ENCODE data around the gene LHFPL2.

LHFPL2 gene

GRCh38 chr5:78618303-78618702, 30.3 kb downstream of the LHFPL2 start:
- no peak for DNase-seq (ENCODE audit: low spot score)

GRCh38 chr5:78615697-78616096, 32.9 kb downstream of the LHFPL2 start:
- no peak for DNase-seq (ENCODE audit: low spot score)

GRCh38 chr5:78614816-78615215, 33.8 kb downstream of the LHFPL2 start:
- no peak for DNase-seq (ENCODE audit: low spot score)

- no peak for DNase-seq (ENCODE audit: low spot score)
These were observed 34.8 kb downstream of the LHFPL2 start for GRCh38 chr5:78613756-78614155.

GRCh38 chr5:78613151-78613533, 35.4 kb downstream of the LHFPL2 start:
- no peak for DNase-seq (ENCODE audit: low spot score)

- no peak for DNase-seq (ENCODE audit: low spot score)
These were observed 36.1 kb downstream of the LHFPL2 start for GRCh38 chr5:78612227-78613150.

- no peak for DNase-seq (ENCODE audit: low spot score)
These were observed 37.4 kb downstream of the LHFPL2 start for GRCh38 chr5:78611126-78611605.

GRCh38 chr5:78610636-78611035, 37.9 kb downstream of the LHFPL2 start:
- DNase-seq (ENCODE audit: low spot score), result no peak

GRCh38 chr5:78610163-78610583, 38.4 kb downstream of the LHFPL2 start:
- no peak for DNase-seq (ENCODE audit: low spot score)

- DNase-seq (ENCODE audit: low spot score), result no peak
These were observed 40.7 kb downstream of the LHFPL2 start for GRCh38 chr5:78607864-78608263.

GRCh38 chr5:78606241-78606640, 42.3 kb downstream of the LHFPL2 start:
- no peak for DNase-seq (ENCODE audit: low spot score)

- DNase-seq (ENCODE audit: low spot score), result no peak
These were observed 43.0 kb downstream of the LHFPL2 start for GRCh38 chr5:78605611-78606010.

GRCh38 chr5:78604689-78605285, 43.8 kb downstream of the LHFPL2 start:
- no peak for DNase-seq (ENCODE audit: low spot score)

GRCh38 chr5:78603636-78604175, 44.9 kb downstream of the LHFPL2 start:
- DNase-seq (ENCODE audit: low spot score), result no peak

GRCh38 chr5:78602400-78602799, 46.2 kb downstream of the LHFPL2 start:
- DNase-seq (ENCODE audit: low spot score), result no peak

- no peak for DNase-seq (ENCODE audit: low spot score)
These were observed 46.8 kb downstream of the LHFPL2 start for GRCh38 chr5:78601559-78602314.

- DNase-seq (ENCODE audit: low spot score), result no peak
These were observed 47.7 kb downstream of the LHFPL2 start for GRCh38 chr5:78600687-78601414.

- no peak for DNase-seq (ENCODE audit: low spot score)
These were observed 49.6 kb downstream of the LHFPL2 start for GRCh38 chr5:78598973-78599372.

- no peak for DNase-seq (ENCODE audit: low spot score)
These were observed 50.6 kb downstream of the LHFPL2 start for GRCh38 chr5:78597974-78598371.

- DNase-seq (ENCODE audit: low spot score), result no peak
These were observed 51.3 kb downstream of the LHFPL2 start for GRCh38 chr5:78597068-78597973.

All from CD4-positive, alpha-beta T cell treated with Interleukin-15 for 4 hours (primary cell).